Skeletal muscle tissue (tissue), 4 donors: ENCODE results near the gene RPGRIP1L. TPM values are rescaled to one million over a fixed set of nuclear protein-coding genes. Genes with fewer than 3 reads are reported as not detected.

ENCODE experiments used
- H3K27ac ChIP-seq: one replicate; pipeline ENCODE4 v1.7.0; 2013; ENCODE audit warnings: mild to moderate bottlenecking, low read depth, low read length, inconsistent platforms
- H3K27me3 ChIP-seq, 3 donors: one replicate each; pipeline ENCODE4 v1.7.0; 2013; ENCODE audit warnings: low read length in 3 of 3; ENCODE audit not compliant: control insufficient read depth in 3 of 3, insufficient read depth in 3 of 3
- H3K36me3 ChIP-seq, 3 donors: one replicate each; pipeline ENCODE4 v1.7.0; 2013; ENCODE audit warnings: low read length in 3 of 3; ENCODE audit not compliant: control insufficient read depth in 3 of 3, insufficient read depth in 3 of 3
- H3K4me1 ChIP-seq, 3 donors: one replicate each; pipeline ENCODE4 v1.7.0; 2013; ENCODE audit warnings: low read length in 3 of 3, mild to moderate bottlenecking in 3 of 3; ENCODE audit not compliant: control insufficient read depth in 3 of 3, insufficient read depth in 3 of 3
- H3K4me3 ChIP-seq, 3 donors: one replicate each; pipeline ENCODE4 v1.7.0; 2013; ENCODE audit warnings: low read length in 3 of 3
- H3K9ac ChIP-seq, 3 donors: one replicate each; pipeline ENCODE4 v1.7.0; 2013; ENCODE audit warnings: low read length in 3 of 3, mild to moderate bottlenecking in 3 of 3, moderate library complexity in 2 of 3, low read depth in 1 of 3
- H3K9me3 ChIP-seq, 3 donors: one replicate each; pipeline ENCODE4 v1.7.0; 2013; ENCODE audit warnings: low read length in 3 of 3; ENCODE audit not compliant: control insufficient read depth in 3 of 3
- total RNA-seq: library from RNA; depleted of rRNA; stranded (reverse); fragments of >200 nt; gene quantifications from one replicate; pipeline ENCODE4 v1.2.3, GENCODE V29; 2014
- donor health status: Osteomylitis.

RPGRIP1L gene
- total RNA-seq, 1 donor from 2014 or later, result 13.6 TPM

DNA sequence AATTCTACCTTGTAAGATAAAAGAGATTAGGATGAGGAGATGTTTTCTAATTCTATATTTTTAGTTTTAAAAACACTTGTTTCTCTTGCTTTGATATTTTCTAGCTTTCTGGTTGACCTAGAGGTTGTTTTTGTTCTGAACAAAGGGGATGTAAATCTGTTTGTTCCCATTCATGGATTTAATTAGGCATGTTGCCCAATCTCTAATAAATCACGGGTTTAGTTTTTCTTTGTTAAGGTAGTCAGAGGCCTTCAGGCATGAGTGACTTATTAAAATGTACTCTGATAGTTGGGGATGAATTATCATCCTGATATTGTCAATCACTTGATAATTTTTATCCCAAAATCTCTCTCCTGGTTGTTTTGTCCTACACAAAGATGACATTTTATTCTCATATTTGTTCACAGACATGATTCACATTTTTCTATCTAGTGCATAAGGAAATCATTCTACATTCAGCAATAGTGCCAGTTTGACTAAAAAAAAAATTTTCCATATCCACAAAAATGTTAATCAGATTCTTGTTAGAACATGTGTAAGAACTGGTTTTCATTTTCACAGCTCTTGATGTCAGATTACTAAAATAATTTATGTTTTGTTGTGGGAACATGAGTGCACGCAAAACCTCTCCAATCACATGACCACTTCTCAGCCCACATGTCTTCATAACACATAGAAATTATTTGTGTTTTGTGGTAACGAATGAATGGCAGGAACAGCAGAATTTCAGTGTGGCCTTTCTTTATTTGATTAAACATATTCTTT is 105.0 kb downstream of the RPGRIP1L start:
- Histone ChIP-seq H3K9ac (no peak overlapping the region), H3K36me3 (no peaks in the 10 kb centered on the region), H3K9me3 (no peaks in the 10 kb centered on the region), H3K4me1 (no peaks in the 10 kb centered on the region), H3K27ac (no peak overlapping the region), H3K4me3 (no peak overlapping the region), H3K27me3 (no peaks in the 10 kb centered on the region)

DNA sequence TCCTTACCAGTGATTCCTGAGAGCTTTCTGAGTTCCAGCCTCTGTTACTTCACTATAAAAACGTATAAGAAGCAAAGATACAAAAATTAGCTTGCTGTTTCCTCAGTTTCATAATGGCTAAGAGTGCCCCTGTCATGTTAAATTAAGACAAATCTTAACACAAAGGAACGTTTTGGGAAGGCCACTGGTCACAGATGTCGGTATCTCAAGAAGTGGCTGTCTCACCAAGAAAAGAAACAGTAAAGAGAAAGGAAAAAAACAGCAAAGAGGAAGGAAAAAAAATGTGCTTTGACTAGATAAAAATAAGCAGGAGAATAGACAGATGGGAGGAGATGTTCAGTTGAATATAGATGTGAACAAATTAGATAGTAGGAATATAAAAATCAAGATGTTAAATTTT is 105.9 kb downstream of the RPGRIP1L start:
- no peaks in the 10 kb centered on the region for H3K9me3 ChIP-seq

DNA sequence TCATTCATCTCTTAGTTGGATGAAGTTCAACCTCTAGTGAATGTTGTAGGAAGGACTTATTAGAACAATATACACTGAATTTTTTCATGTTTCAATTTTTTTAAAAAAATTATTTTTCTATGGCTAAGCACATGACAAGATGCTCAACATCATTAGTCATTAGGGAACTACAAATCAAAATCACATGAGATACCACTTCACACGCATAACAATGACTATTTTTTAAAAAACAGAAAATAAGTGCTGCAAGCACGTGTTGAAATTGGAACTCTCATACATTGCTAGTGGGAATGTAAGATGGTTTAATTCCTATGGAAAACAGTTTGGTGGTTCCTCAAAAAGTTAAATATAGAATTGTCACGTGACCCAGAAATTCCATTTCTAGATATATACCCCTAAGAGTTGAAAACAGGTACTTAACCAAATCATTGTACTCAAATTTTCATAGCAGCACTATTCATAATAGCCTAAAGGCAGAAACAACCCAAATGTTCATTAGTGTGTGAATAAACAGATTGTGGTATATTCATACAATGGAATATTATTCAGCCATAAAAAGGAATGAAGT is 115.5 kb downstream of the RPGRIP1L start:
- Histone ChIP-seq H3K27ac (no peak overlapping the region), H3K9me3 (peaks cover 0 to 2% (median 2%) of the 10 kb centered on the region in 3 donors), H3K4me3 (no peak overlapping the region), H3K27me3 (no peaks in the 10 kb centered on the region), H3K4me1 (no peaks in the 10 kb centered on the region), H3K9ac (no peak overlapping the region), H3K36me3 (no peaks in the 10 kb centered on the region)

More for the DNA sequence above, 105.9 kb downstream of the RPGRIP1L start:
- Histone ChIP-seq H3K9ac (no peak overlapping the region), H3K27ac (no peak overlapping the region), H3K36me3 (no peaks in the 10 kb centered on the region), H3K4me1 (no peaks in the 10 kb centered on the region), H3K27me3 (no peaks in the 10 kb centered on the region), H3K4me3 (no peak overlapping the region)

DNA sequence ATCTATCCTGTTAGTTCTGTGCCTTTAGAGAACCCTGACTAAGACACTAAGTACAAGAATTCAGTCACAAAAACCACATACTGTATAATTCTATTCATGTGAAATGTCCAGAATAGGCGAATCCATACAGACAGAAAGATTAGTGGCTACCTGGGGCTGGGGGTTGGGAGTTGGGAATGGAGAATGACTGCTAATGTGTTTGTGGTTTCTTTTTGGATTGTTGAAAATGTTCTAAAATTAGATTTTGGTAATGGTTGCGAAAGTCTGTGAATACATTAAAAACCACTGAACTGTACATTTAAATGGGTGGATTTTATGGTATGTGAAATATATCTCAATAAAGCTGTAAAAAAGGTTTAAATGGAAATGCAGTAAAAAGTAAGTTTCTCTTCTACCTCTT is 120.3 kb downstream of the RPGRIP1L start:
- Histone ChIP-seq H3K4me1 (no peaks in the 10 kb centered on the region), H3K4me3 (no peak overlapping the region), H3K9me3 (no peaks in the 10 kb centered on the region), H3K36me3 (no peaks in the 10 kb centered on the region), H3K27ac (no peak overlapping the region), H3K9ac (no peak overlapping the region), H3K27me3 (no peaks in the 10 kb centered on the region)

DNA sequence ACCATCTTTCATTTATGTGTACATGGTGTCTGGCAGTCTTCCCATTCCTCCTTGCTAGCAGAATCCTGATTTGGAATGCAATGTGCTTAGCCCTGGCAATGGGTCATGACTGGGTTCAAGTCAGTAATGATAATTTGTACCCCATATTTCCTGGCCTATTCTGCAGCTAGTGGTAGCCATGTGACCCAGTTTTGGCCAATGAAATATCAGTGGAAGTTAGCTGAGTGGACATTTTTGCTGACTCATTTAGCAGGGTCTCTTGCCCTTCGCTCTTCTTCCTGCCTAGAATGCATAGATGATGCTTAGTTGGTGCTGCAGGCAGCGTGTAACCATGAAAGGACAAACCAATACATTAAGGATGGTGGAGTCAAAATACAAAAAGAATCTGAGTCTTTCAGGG is 121.9 kb downstream of the RPGRIP1L start:
- Histone ChIP-seq H3K36me3 (no peaks in the 10 kb centered on the region), H3K4me3 (no peak overlapping the region), H3K9me3 (no peaks in the 10 kb centered on the region), H3K4me1 (no peaks in the 10 kb centered on the region), H3K27me3 (no peaks in the 10 kb centered on the region), H3K9ac (no peak overlapping the region), H3K27ac (no peak overlapping the region)

DNA sequence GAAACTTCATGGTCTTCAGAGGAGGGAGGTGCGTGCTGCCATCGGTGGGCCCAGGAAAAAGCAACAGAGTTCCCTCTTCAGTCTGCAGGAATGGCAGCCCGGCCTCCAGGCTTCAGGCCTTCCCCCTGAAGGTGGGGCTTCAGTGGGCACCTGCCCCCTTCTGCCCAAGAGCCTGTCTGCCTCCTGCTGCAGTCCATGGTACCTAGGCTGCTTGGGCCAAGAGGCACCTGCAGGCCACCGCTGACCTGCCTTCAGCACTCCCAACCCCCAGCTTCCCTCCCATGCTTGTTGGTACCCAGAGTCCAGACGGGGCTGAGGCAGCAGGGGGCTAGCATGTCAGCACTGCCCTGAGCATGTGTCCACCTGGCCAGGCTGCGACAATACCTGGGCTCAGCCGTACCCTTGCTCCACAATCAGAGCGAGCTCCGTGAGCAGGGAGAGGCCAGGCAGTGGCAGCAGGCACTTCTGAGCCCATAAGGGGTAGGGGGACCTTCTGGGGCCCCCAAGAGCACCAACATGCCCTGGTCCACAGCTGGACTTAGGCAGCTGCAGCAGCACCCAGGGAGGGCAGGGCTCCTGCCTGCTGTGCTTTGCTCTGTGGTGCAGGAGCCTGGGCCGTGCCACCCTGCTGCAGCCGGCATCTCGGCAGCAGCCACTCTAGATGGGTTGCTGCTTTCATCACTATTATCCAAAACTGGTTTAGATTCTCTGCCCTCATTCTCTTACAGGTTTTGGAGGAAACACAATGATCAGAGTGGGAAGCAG is 123.4 kb downstream of the RPGRIP1L start:
- H3K9me3 ChIP-seq, result no peaks in the 10 kb centered on the region
- H3K27ac ChIP-seq, result no peak overlapping the region
- H3K27me3 ChIP-seq, result no peaks in the 10 kb centered on the region
- H3K9ac ChIP-seq, result no peak overlapping the region
- no peaks in the 10 kb centered on the region for H3K4me1 ChIP-seq
- H3K36me3 ChIP-seq, result no peaks in the 10 kb centered on the region
- H3K4me3 ChIP-seq, result no peak overlapping the region

DNA sequence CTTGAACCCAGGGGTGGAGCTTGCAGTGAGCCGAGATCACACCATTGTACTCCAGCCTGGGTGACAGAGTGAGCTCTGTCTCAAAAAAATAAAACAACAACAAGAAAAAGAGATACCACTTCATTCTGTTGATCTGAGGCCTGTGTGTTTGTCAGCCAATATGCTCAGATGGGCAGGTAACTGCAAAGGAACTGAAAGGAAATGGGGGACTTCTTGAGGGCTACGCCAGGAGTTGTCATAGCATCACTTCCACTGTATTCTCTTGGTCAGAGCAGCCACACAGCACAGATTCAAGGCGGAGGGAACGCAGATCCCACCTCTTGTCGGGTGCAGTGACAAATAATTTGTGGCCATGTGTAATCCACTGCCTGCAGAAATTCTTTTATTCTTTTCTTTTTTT is 126.8 kb downstream of the RPGRIP1L start:
- H3K9ac ChIP-seq, result no peak overlapping the region
- H3K4me3 ChIP-seq, result no peak overlapping the region
- H3K27me3 ChIP-seq, result no peaks in the 10 kb centered on the region
- H3K27ac ChIP-seq, result no peak overlapping the region
- no peaks in the 10 kb centered on the region for H3K4me1 ChIP-seq
- peaks cover 0 to 3% (median 2%) of the 10 kb centered on the region in 3 donors for H3K9me3 ChIP-seq
- no peaks in the 10 kb centered on the region for H3K36me3 ChIP-seq

DNA sequence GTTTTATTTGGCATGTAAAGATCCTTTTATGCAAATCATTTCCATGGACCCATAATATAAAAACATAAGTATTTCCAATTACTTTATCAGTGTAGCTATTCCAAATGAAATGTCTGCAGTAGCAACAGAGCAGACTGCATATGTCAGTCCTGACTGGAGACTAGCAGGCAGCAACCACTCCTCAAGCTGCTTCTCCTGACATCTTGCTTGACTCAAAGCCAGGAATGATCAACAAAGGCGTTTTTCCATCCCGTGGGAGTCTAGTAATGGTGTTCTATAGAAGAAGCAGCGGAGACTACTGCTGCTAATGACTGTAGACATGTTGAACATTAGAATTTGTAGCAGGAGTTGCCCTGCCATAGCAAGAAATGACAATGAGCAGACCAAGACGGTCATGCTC is 127.4 kb downstream of the RPGRIP1L start:
- Histone ChIP-seq H3K9ac (no peak overlapping the region), H3K4me1 (no peaks in the 10 kb centered on the region), H3K36me3 (no peaks in the 10 kb centered on the region), H3K4me3 (no peak overlapping the region), H3K9me3 (peaks cover 0 to 9% (median 2%) of the 10 kb centered on the region in 3 donors), H3K27me3 (no peaks in the 10 kb centered on the region), H3K27ac (no peak overlapping the region)

DNA sequence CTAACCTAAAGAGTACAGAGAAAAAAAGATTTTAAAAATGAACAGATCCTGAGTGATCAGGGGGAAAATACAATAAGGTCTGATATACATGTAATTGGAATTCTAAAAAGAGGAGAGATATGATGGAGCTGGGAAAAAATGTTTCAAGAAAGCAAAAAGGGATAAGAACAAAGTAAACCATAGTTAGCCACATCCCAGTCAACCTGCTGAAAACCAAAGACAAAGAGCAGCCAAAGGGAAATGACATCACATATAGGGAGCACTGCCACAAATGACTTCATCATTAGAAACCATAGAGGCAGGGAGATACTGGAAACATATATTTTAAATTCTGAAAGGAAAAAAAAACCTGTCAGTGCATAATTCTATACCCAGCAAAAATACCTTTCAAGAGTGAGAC is 131.9 kb downstream of the RPGRIP1L start:
- no peak overlapping the region for H3K9ac ChIP-seq
- H3K4me1 ChIP-seq, result no peaks in the 10 kb centered on the region
- no peak overlapping the region for H3K4me3 ChIP-seq

More for the DNA sequence above, 131.9 kb downstream of the RPGRIP1L start:
- Histone ChIP-seq H3K27me3 (no peaks in the 10 kb centered on the region), H3K27ac (no peak overlapping the region), H3K36me3 (no peaks in the 10 kb centered on the region), H3K9me3 (peaks cover 0 to 10% (median 2%) of the 10 kb centered on the region in 3 donors)
